ENCODE measurements around the gene COL8A2.

COL8A2 gene

GRCh38 chr1:36062315-36062714, 62.7 kb downstream of the COL8A2 start:
- TF ChIP-seq, protein P1, sequence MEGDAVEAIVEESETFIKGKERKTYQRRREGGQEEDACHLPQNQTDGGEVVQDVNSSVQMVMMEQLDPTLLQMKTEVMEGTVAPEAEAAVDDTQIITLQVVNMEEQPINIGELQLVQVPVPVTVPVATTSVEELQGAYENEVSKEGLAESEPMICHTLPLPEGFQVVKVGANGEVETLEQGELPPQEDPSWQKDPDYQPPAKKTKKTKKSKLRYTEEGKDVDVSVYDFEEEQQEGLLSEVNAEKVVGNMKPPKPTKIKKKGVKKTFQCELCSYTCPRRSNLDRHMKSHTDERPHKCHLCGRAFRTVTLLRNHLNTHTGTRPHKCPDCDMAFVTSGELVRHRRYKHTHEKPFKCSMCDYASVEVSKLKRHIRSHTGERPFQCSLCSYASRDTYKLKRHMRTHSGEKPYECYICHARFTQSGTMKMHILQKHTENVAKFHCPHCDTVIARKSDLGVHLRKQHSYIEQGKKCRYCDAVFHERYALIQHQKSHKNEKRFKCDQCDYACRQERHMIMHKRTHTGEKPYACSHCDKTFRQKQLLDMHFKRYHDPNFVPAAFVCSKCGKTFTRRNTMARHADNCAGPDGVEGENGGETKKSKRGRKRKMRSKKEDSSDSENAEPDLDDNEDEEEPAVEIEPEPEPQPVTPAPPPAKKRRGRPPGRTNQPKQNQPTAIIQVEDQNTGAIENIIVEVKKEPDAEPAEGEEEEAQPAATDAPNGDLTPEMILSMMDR (IDR thresholded peaks at IDR 0.05; ENCODE audit: low read depth, low read length): no peak
- DNase-seq (ENCODE audit: low read depth, low spot score): no peak
- in situ Hi-C loops (cut with HindIII; ENCODE audit: low sequenced_read_pairs): no loop called here
- no peak overlapping the region for H3K4me3 ChIP-seq (ENCODE audit: low read depth, low read length)

DNA sequence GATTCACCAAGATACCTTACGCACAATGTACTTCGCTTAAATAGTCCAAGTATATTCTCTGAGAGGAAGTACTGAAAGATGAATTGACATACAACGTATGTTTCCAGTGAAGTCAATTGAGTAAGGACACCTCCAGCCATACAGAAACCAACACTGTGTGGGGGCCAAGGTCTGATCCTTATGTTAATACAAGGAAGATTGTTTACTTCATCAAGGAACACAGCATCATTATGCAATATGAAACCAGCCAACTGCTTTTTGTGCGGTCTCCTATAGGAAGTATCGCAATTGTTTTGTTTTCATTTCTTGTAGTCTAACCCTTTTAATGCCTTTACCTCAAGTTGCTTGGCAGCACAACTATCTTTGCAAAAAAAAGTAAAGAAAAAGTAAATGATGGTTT, 69.3 kb downstream of the COL8A2 start:
- TF ChIP-seq, protein P1 (IDR thresholded peaks at IDR 0.05; ENCODE audit: low read depth, low read length): no peak
- in situ Hi-C loops (cut with HindIII; ENCODE audit: low sequenced_read_pairs): no loop called here
- DNase-seq (ENCODE audit: low read depth, low spot score): no peak
- no peak overlapping the region for H3K4me3 ChIP-seq (ENCODE audit: low read depth, low read length)

- no peak for DNase-seq (ENCODE audit: low read depth, low spot score)
- H3K4me3 ChIP-seq (ENCODE audit: low read depth, low read length): no peak overlapping the region
- TF ChIP-seq, protein P1 (IDR thresholded peaks at IDR 0.05; ENCODE audit: low read depth, low read length): no peak
- in situ Hi-C loops (cut with HindIII; ENCODE audit: low sequenced_read_pairs): no loop called here
Observed at GRCh38 chr1:36053978-36054377, 71.0 kb downstream of the COL8A2 start.

DNA sequence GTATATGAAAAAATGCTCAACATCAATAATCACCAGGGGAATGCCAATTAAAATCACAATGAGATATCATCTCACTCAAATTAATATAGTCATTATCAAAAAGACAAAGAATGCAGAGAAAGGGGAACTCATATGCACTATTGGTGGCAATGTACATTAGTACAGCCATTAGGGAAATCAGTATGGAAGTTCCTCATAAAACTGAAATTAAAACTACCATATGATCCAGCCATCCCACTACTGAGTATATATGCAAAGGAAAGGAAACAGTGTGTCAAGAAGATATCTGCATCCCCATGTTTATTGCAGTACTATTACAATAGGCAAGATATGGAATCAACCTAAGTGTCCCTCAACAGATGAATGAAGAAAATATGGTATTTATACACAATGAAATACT, 73.2 kb downstream of the COL8A2 start:
- H3K4me3 ChIP-seq (ENCODE audit: low read depth, low read length): no peak overlapping the region
- no peak for DNase-seq (ENCODE audit: low read depth, low spot score)
- TF ChIP-seq, protein P1 (IDR thresholded peaks at IDR 0.05; ENCODE audit: low read depth, low read length): no peak
- in situ Hi-C loops (cut with HindIII; ENCODE audit: low sequenced_read_pairs): no loop called here
